ENCODE results near the gene ITPR1. TPM values are rescaled to one million over a fixed set of nuclear protein-coding genes. Genes with fewer than 3 reads are reported as not detected.

The ITPR1 gene
- total RNA-seq, 4 donors from 2014 or later, result 58.8 to 67.2 (median 63.1) TPM

DNA sequence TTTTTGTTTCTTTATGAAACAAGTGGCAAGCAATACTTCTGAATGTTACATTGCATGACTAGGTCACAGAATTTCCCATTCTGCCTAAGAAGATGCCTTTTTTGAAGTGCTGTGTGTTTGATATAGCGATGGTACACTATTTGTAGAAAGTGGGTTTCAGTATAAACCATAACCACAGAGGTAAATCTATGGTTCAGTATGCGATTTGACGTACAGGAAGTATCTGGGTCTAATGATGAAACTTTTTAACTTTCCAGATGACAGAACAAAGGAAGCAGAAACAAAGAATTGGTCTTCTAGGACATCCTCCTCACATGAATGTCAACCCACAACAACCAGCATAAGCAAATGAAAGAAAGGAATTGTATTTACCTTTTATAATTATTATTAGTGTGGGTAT, 352.7 kb downstream of the ITPR1 start:
- TF ChIP-seq, protein P1, sequence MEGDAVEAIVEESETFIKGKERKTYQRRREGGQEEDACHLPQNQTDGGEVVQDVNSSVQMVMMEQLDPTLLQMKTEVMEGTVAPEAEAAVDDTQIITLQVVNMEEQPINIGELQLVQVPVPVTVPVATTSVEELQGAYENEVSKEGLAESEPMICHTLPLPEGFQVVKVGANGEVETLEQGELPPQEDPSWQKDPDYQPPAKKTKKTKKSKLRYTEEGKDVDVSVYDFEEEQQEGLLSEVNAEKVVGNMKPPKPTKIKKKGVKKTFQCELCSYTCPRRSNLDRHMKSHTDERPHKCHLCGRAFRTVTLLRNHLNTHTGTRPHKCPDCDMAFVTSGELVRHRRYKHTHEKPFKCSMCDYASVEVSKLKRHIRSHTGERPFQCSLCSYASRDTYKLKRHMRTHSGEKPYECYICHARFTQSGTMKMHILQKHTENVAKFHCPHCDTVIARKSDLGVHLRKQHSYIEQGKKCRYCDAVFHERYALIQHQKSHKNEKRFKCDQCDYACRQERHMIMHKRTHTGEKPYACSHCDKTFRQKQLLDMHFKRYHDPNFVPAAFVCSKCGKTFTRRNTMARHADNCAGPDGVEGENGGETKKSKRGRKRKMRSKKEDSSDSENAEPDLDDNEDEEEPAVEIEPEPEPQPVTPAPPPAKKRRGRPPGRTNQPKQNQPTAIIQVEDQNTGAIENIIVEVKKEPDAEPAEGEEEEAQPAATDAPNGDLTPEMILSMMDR (IDR thresholded peaks at IDR 0.05; ENCODE audit: low read depth), result no peak

DNA sequence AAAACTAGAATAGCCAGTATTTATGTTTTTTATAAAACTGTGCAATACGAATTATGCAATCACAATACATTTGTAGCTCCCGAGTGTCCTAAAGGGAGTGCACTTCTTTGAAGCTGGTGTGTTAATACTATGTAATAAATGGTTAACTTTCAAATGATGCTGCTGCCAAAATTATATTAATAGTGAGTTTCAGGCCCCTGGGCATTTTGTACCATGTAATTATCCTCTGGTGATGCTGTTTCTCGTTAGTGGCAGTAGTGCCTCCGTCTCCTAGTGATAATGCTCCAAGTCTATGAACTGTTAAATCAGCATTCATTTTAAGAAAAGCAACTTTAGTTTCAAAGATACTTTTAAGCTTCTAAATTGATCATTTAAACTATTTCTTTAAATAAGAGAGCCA, 353.4 kb downstream of the ITPR1 start:
- TF ChIP-seq, protein P1 (IDR thresholded peaks at IDR 0.05; ENCODE audit: low read depth), result no peak

DNA sequence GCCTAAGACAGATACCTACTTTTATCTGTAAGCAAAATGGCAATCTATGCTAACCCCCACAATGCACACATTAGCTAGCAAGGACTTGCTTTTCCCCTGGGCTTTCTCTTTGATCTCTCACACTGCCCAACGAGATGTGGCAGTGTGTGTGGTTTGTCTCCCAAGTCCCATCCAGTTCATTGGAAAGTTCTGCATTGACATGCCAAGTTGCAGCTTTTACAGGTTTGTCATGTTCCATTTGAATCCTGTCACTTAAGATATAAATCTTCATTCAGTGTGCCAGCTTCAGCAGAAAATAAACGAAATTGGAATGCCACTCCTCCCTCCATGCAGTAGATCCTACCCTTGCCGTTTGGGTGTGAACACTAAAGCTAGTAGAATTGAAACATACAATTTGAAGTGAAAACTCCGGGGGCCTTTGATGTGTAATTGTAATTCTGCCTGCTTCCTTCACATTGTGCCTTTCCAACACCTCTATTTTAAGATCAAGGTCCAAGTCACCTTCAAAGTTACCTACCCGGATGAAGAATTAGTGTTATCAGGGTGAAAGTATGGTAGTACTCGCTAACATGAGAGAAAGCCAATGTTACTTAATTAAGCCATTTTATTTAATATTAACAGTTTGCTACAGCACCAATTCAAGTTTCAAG, 355.2 kb downstream of the ITPR1 start:
- TF ChIP-seq, protein P1 (IDR thresholded peaks at IDR 0.05; ENCODE audit: low read depth), result no peak

DNA sequence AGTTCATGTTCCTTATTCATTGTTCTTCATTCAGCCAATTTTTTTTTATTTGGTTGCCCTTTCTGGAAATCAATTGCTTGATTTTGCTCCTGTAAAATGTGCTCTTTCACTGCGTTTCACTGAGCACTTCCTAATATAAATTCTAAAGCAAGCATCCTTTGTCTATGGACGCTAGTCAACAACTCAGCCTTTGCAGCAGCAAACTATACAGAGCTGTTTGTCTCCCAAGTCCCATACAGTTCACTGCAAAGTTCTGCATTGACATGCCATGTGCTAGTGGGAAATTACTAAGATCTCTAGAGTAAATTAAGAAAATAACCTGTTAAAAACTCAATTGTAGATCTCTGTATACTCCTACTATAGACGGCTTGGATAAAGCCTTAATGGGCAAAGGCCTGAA, 356.0 kb downstream of the ITPR1 start:
- TF ChIP-seq, protein P1 (IDR thresholded peaks at IDR 0.05; ENCODE audit: low read depth), result no peak

DNA sequence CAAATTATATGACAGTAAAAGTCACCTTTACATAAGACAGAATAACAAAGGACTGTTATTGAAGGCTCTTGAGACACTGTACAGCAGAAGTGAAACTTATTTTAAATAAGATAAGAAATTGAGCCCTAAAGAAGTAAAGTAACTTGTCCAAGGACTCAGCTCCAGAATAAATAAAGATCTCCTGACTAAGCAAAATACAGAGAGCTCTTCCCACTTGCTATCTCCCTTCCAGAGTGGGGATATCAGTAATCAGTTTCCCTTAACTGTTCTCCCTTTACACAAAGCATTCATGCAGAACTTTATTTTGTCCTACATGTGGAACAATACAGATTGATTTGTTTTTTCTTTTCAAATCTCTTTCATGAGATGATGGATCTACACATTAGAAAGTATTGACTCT, 356.6 kb downstream of the ITPR1 start:
- TF ChIP-seq, protein P1 (IDR thresholded peaks at IDR 0.05; ENCODE audit: low read depth), result no peak

DNA sequence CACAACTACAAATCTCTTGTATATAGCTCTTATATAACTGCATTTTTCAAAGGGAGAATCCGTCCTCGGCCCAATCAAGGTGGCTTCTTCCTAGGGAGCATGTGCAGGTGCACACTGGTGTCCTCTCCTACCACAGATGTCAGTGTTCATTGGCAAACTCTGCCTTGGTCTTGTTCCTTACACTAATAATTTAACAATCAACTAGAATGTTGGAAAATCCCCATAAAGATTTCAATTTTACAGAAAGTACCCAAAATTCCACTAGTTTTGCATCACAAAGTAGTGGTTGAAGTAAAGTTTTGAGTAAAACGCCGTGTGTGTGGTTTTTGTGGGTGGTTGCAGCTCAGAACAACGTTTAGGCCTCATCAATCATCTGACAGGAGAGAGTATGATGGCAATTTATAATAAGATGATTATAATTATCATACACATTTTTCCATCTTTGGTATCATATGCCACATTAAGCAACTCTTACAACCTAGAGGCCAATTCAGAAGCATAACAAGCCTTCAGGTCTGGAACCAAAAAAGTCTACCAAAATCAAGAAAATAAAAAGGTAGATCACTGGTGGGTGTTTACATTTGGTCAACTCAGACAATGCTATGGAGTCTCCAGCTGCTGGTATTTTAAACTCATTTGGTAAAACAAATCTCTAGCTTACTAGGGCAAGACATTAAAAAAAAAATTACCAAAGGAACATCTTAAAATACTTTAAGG, 357.2 kb downstream of the ITPR1 start:
- TF ChIP-seq, protein P1 (IDR thresholded peaks at IDR 0.05; ENCODE audit: low read depth), result no peak

DNA sequence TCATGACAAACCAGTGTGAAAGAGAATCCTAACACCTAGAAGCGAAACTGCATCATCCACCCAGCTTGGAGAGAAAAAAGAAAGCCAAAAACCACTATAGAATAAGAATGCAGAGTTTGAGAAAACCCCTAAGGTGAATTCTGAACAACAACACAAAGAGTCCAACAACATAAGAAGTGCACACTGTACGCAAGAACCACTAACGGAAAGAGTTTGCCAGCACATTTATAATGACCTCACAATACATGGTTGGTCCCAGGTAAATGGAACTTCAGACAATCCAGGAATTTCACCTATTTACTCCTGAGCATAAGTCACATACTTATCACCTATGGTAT, 357.7 kb downstream of the ITPR1 start:
- TF ChIP-seq, protein P1 (IDR thresholded peaks at IDR 0.05; ENCODE audit: low read depth), result no peak

All from subcutaneous adipose tissue (tissue), 4 donors.